GM10847 (cell line): ENCODE results near the gene ZNF268.

ENCODE experiments used
- POLR2A ChIP-seq: IDR thresholded peaks from 2 replicates; pipeline ENCODE4 v1.6.1; 2011; ENCODE audit not compliant: insufficient read length; ENCODE audit errors: extremely low read depth

Gene ZNF268

GRCh38 chr12:133181238-133181959, at the start of gene ZNF268:
TSS of gene ZNF268 (plus strand) at chr12:133181495. CDS start at chr12:133181998, 503 bp downstream.
- TF ChIP-seq POLR2A, result peak; percentile 66

DNA sequence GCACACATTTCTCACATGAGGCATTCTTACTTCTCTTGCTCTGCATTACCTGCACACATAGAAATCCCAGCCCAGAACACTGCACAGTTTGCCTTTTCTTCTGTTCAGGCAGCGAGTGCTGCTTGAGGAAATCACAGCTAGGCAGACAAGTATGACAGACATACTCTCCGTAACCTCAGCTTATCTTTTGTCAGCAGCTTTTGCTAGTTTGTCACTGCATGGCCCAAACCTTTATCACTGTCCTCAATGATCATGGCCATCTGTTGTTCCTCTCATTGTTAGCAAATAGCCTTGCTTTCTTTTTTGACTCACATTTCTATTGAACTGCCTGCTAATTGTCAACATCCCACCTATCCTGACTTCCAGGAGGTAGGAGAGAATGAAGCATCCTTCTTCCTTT, 45.5 kb upstream of the ZNF268 start:
- TF ChIP-seq POLR2A, result no peak

- no peak for TF ChIP-seq POLR2A
Measured at GRCh38 chr12:133145981-133146380, 35.3 kb upstream of the ZNF268 start.

- TF ChIP-seq POLR2A, result no peak
Measured at GRCh38 chr12:133156125-133156690, 25.1 kb upstream of the ZNF268 start.

DNA sequence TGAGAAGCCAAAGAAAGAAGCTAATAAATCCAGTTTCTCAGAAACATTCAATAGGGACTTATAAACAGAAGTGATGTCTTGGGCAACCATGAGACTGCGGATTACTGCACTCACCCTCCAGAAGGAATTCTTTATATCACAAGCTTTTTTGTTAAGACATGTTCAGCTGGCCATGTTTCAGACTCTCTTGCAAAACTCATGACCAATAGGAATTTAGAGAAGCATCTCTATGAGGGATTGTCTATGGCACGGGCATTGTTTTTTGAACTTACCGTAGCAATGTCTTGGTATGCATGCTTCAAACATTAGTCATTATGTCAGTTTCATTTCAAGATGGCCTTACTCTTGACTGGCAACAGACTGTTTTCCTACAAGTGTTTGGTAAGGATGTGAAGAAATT, 15.5 kb upstream of the ZNF268 start:
- TF ChIP-seq POLR2A, result no peak

- no peak for TF ChIP-seq POLR2A
Measured at GRCh38 chr12:133172491-133172890, 8.8 kb upstream of the ZNF268 start.

- TF ChIP-seq POLR2A, result no peak
Measured at GRCh38 chr12:133174901-133175300, 6.4 kb upstream of the ZNF268 start.

GRCh38 chr12:133180669-133181068, 626 bp upstream of the ZNF268 start:
- TF ChIP-seq POLR2A, result no peak

DNA sequence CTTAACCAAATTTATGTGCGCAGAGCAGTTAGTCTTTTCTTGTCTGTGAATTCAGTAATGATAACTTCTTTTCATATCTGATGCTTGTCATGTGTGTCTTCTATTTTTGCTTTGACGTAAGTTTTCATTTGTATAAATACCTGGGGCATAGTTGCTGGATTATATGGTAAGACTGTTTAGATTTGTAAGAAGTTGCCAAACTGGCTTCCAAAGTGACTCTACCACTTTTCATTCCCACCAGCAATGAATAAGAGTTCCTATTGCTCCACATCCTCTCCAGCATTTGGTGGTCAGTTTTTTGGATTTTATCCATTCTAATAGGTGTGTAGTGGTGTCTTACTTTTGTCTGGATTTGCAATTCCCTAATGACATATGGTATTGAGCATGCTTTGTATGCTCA, 8.9 kb downstream of the ZNF268 start:
- no peak for TF ChIP-seq POLR2A

DNA sequence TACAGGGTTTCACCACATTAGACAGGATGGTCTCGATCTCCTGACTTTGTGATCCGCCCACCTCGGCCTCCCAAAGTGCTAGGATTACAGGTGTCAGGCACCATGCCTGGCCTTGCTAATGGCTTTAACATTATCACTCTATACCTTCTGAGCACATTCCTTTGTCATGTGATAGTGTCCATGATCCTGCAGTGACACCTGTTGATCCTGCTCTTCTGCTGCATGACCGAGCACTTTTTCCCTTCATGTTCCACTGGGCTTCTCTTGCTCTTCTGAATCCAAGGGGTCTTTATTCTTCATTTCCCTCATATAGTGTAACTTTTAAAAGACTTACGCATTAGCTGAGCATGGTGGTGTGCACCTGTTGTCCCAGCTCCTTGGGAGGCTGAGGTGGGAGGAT, 11.6 kb downstream of the ZNF268 start:
- no peak for TF ChIP-seq POLR2A

DNA sequence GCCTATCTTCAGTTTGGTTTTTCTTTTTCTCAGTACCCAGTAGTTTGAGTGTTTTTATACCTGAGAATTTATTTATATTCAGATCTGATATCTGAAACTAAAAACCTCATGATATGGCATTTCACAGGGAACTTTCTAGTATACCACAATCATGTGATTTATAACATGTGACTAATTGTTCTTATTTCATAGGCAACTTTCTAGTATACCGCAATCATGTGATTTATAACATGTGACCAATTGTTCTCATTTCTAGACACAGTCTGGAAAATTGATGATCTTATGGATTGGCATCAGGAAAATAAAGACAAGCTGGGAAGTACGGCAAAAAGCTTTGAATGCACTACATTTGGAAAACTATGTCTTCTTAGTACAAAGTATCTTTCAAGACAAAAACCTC, 20.6 kb downstream of the ZNF268 start:
- no peak for TF ChIP-seq POLR2A

DNA sequence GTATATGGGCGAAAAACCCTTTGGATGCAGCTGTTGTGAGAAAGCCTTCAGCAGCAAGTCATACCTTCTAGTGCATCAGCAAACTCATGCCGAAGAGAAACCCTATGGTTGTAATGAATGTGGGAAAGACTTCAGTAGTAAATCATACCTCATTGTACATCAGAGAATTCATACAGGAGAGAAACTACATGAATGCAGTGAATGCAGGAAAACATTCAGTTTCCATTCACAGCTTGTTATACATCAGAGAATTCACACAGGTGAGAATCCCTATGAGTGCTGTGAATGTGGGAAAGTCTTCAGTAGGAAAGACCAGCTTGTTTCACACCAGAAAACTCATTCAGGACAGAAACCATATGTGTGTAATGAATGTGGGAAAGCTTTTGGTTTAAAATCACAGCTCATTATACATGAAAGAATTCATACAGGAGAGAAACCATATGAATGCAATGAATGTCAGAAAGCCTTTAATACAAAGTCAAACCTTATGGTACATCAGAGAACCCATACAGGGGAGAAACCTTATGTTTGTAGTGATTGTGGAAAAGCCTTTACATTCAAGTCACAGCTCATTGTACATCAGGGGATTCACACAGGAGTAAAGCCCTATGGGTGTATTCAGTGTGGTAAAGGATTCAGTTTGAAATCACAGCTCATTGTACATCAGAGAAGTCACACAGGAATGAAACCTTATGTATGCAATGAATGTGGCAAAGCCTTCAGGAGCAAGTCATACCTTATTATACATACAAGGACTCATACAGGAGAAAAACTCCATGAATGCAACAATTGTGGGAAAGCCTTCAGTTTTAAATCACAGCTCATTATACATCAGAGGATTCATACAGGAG, 21.4 kb downstream of the ZNF268 start:
- TF ChIP-seq POLR2A, result no peak

DNA sequence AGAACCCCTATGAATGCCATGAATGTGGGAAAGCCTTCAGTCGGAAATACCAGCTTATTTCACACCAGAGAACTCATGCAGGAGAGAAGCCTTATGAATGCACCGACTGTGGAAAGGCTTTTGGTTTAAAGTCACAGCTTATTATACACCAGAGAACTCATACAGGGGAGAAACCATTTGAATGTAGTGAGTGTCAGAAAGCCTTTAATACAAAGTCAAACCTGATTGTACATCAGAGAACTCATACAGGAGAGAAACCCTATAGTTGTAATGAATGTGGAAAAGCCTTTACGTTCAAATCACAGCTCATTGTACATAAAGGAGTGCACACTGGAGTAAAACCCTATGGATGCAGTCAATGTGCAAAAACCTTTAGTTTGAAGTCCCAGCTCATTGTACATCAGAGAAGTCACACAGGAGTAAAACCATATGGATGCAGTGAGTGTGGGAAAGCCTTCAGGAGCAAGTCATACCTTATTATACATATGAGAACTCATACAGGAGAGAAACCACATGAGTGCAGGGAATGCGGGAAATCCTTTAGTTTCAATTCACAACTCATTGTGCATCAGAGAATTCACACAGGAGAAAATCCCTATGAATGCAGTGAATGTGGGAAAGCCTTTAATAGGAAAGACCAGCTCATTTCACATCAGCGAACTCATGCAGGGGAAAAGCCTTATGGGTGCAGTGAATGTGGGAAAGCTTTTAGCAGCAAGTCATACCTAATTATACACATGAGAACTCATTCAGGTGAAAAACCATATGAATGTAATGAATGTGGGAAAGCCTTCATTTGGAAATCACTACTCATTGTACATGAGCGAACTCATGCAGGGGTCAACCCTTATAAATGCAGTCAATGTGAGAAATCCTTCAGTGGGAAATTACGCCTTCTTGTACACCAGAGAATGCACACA, 22.3 kb downstream of the ZNF268 start:
- TF ChIP-seq POLR2A, result no peak

DNA sequence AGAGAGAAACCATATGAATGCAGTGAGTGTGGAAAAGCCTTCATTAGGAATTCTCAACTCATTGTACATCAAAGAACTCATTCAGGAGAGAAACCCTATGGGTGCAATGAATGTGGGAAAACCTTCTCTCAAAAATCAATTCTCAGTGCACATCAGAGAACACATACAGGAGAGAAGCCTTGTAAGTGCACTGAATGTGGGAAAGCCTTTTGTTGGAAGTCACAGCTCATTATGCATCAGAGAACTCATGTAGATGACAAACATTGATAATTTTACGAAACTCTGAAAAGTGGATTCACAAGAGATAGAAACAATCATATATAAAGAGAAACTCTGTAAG, 22.9 kb downstream of the ZNF268 start:
- TF ChIP-seq POLR2A, result no peak

DNA sequence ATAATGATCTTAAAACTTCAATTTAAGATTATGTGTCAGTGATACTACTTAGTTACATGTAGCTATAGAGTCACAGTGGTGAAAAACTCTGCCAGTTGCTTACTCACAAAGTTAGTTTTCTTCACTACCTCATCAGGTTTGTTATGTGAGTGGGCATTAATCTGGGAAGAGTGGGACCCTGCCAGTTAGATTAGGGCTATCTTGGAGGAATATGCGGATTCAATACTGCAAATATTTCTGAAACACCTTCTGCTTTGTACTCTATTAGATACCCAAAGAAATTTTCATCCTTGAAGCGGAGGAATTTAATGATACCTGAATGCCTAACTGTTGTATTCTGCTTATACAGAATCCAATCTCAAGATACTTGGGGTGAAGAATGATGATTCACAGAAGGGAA, 25.1 kb downstream of the ZNF268 start:
- TF ChIP-seq POLR2A, result no peak

GRCh38 chr12:133215724-133216123, 34.4 kb downstream of the ZNF268 start:
- TF ChIP-seq POLR2A, result no peak

DNA sequence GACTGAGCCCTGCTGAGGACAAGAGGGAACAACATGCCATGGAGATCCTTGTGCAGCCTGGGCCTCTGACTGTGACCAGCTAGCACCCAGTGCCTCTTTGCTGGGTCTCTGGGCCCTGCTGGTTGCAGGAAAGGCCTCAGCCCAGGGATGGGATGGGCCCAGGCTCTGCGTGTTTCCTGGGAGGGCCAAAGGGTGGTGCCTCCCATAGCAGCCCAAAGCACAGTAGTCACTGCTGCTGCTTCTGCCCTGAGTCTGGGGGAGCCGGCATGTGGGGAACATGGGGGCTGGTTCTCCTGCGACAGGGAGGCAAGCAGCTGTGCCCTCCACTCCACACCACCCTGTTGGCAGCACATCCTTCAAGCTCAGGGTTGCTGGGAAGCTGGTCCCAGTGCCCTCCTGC, 35.9 kb downstream of the ZNF268 start:
- TF ChIP-seq POLR2A, result no peak
